CD4-positive, alpha-beta T cell treated with Interferon gamma for 1 hour (primary cell): ENCODE data around the gene TEX13D.
"Not testable (repeated sequence)": the region's sequence is repeated elsewhere in the genome, so short reads cannot be mapped to it uniquely, and the experiment has no call there.

Experiments used
- DNase-seq: peaks from one replicate; pipeline ENCODE4 v3.0.0-alpha.2; 2020

The TEX13D gene

GRCh38 chrX:124332481-124333424, at the start of gene TEX13D:
Gene TEX13D, plus strand, starts transcription at chrX:124332660. Its CDS starts 258 bp downstream, at chrX:124332918.
- no peak for DNase-seq

- DNase-seq: no peak
Observed at GRCh38 chrX:124289443-124289842, 43.0 kb upstream of the TEX13D start.

- DNase-seq: no peak
Observed at GRCh38 chrX:124293810-124294209, 38.6 kb upstream of the TEX13D start.

- DNase-seq: not testable (repeated sequence)
Observed at GRCh38 chrX:124299323-124299722, 33.1 kb upstream of the TEX13D start.

GRCh38 chrX:124300405-124300804, 32.1 kb upstream of the TEX13D start:
- no peak for DNase-seq

- DNase-seq: no peak
Observed at GRCh38 chrX:124307253-124307907, 25.1 kb upstream of the TEX13D start.

- DNase-seq: no peak
Observed at GRCh38 chrX:124325732-124326131, 6.7 kb upstream of the TEX13D start.

GRCh38 chrX:124328765-124329164, 3.7 kb upstream of the TEX13D start:
- no peak for DNase-seq

GRCh38 chrX:124333862-124334261, 1.4 kb downstream of the TEX13D start:
- no peak for DNase-seq

- DNase-seq: not testable (repeated sequence)
Observed at GRCh38 chrX:124334555-124334954, 2.1 kb downstream of the TEX13D start.

GRCh38 chrX:124335598-124335997, 3.1 kb downstream of the TEX13D start:
- DNase-seq: no peak

GRCh38 chrX:124337916-124338315, 5.5 kb downstream of the TEX13D start:
- no peak for DNase-seq

- DNase-seq: peak; percentile 14
Observed at GRCh38 chrX:124338733-124339514, 6.5 kb downstream of the TEX13D start.

GRCh38 chrX:124341396-124342132, 9.1 kb downstream of the TEX13D start:
- DNase-seq: no peak

GRCh38 chrX:124342174-124342867, 9.9 kb downstream of the TEX13D start:
- DNase-seq: no peak

GRCh38 chrX:124343016-124343415, 10.6 kb downstream of the TEX13D start:
- DNase-seq: no peak

GRCh38 chrX:124344246-124344645, 11.8 kb downstream of the TEX13D start:
- DNase-seq: no peak

GRCh38 chrX:124346117-124346876, 13.8 kb downstream of the TEX13D start, which contains the start of gene SH2D1A:
Gene SH2D1A, plus strand, starts transcription at chrX:124346563. Its CDS starts 80 bp downstream, at chrX:124346643.
- DNase-seq: no peak

- DNase-seq: no peak
Observed at GRCh38 chrX:124346877-124347241, 14.4 kb downstream of the TEX13D start.

GRCh38 chrX:124347242-124347641, 14.8 kb downstream of the TEX13D start:
- DNase-seq: no peak

GRCh38 chrX:124348182-124348581, 15.7 kb downstream of the TEX13D start:
- no peak for DNase-seq
